Cardiac muscle cell (in vitro differentiated cells and primary cell): ENCODE results near the gene PDE1A. TPM values are rescaled to one million over a fixed set of nuclear protein-coding genes. Genes with fewer than 3 reads are reported as not detected.

Source experiments
- DNase-seq, 2 donors: peaks; one replicate each; pipeline versions ENCODE4 v3.0.0 to v3.0.0-alpha.2; 2010 to 2017; ENCODE audit warnings: low read depth in 1 of 2, low spot score in 1 of 2
- H3K27ac ChIP-seq: fragments of 200-600 bp; sonication (generic); 2 replicates; pipeline ENCODE4 v1.5.1; 2016
- H3K27me3 ChIP-seq: fragments of 200-600 bp; sonication (generic); 2 replicates; pipeline ENCODE4 v1.6.0; 2016; ENCODE audit warnings: control low read depth
- H3K36me3 ChIP-seq: fragments of 200-600 bp; sonication (generic); 2 replicates; pipeline ENCODE4 v1.5.1; 2016; ENCODE audit warnings: control low read depth
- H3K4me1 ChIP-seq: fragments of 200-600 bp; sonication (generic); 2 replicates; pipeline ENCODE4 v1.8.1; 2017; ENCODE audit warnings: low read depth, mild to moderate bottlenecking, mixed run types
- H3K4me3 ChIP-seq: fragments of 200-600 bp; sonication (generic); 2 replicates; pipeline ENCODE4 v1.5.1; 2016; ENCODE audit warnings: mild to moderate bottlenecking
- H3K9me3 ChIP-seq: fragments of 200-600 bp; sonication (generic); 2 replicates; pipeline ENCODE4 v1.5.1; 2017; ENCODE audit warnings: low read depth, mild to moderate bottlenecking, control low read depth
- CTCF ChIP-seq: IDR thresholded peaks from 2 replicates; pipeline ENCODE4 v1.5.1; 2012; ENCODE audit warnings: low read depth, mild to moderate bottlenecking, low read length
- polyA plus RNA-seq: library from polyadenylated mRNA; unstranded; fragments of >200 nt; fragmentation: Nextera tagmentation; extraction: Ambion mirVana; gene quantifications from 2 replicates; pipeline ENCODE4 v1.2.1, GENCODE V29; 2016
- total RNA-seq: library from RNA; depleted of rRNA; stranded (reverse); fragments of >200 nt; gene quantifications from 2 replicates; pipeline ENCODE4 v1.2.3, GENCODE V29; 2016

The PDE1A gene
- total RNA-seq (0.06 and 0.32 TPM in 2 replicates), polyA plus RNA-seq (0.60 TPM in 1 of 2 replicates, not detected in the other)

- H3K36me3 ChIP-seq, result no peaks in the 10 kb centered on the region
- H3K4me1 ChIP-seq, result peaks cover 11% of the 10 kb centered on the region
- H3K27ac ChIP-seq, result no peak within 1 kb of the TSS
- H3K4me3 ChIP-seq, result no peak within 1 kb of the TSS
- H3K27me3 ChIP-seq, result no peaks in the 10 kb centered on the region
- no peaks in the 10 kb centered on the region for H3K9me3 ChIP-seq
- TF ChIP-seq CTCF, result no peak
- peak in 1 of 2 donors; percentile 47 for DNase-seq
Observed at GRCh38 chr2:182426918-182427240, at the start of gene PDE1A. PDE1A (minus strand) TSS chr2:182427036.

DNA sequence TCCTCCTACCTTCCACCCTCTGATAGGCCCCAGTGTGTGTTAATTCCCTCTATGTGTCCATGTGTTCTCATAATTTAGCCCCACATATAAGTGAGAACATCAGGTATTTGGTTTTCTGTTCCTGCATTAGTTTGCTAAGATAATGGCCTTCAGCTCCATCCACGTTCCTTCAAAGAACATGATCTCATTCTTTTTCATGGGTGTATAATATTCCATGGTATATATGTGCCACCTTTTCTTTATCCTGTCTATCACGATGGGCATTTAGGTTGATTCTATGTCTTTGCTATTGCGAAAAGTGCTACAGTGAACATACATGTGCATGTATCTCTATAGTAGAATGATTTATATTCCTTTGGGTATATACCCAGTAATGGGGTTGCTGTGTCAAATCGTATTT, 46.8 kb upstream of the PDE1A start:
- no peak for TF ChIP-seq CTCF
- H3K4me1 ChIP-seq, result no peaks in the 10 kb centered on the region
- H3K27ac ChIP-seq, result no peak overlapping the region
- no peak for DNase-seq
- no peaks in the 10 kb centered on the region for H3K36me3 ChIP-seq
- H3K4me3 ChIP-seq, result no peak overlapping the region
- no peaks in the 10 kb centered on the region for H3K9me3 ChIP-seq
- no peaks in the 10 kb centered on the region for H3K27me3 ChIP-seq

DNA sequence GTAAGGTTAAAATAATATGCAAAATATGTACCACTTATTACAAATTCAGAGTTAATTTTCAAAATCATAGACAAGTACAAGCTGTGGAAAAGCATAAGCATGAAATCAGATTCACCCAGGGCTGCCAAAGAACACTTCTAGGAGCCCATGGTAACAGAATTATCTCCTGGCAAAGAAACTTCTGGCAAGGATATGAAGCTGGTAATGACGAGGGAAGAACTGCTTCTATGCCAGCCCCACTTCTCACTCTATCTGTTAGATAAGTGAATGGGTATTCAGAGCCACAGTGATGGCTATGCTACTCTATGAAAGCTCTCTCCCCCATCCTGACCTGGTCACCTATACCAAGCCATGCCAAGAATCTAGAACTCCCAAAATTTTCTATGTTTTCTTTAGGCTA, 36.9 kb upstream of the PDE1A start:
- Histone ChIP-seq H3K4me1 (no peaks in the 10 kb centered on the region), H3K9me3 (no peaks in the 10 kb centered on the region), H3K36me3 (no peaks in the 10 kb centered on the region), H3K27ac (no peak overlapping the region), H3K4me3 (no peak overlapping the region), H3K27me3 (no peaks in the 10 kb centered on the region)
- DNase-seq, result peak in 1 of 2 donors; percentile 54
- no peak for TF ChIP-seq CTCF

DNA sequence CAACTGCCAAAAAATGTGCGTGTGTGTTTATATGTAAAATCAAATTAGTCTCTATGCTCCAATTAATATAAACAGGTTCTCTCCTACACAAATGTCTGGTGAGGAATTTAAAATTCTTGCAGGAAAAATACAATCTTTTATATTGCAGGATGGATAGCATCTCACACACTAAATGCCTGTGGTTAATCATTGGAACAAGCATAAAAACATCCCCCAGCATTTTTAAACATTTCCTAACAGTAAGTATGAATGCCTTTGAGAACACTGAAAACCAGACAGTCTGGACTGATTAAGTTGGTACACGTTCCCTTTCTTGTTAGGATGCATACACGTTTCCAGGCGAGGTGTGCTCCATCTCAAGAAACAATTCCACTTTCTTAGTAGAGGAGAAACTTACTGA, 29.9 kb upstream of the PDE1A start:
- TF ChIP-seq CTCF, result no peak

DNA sequence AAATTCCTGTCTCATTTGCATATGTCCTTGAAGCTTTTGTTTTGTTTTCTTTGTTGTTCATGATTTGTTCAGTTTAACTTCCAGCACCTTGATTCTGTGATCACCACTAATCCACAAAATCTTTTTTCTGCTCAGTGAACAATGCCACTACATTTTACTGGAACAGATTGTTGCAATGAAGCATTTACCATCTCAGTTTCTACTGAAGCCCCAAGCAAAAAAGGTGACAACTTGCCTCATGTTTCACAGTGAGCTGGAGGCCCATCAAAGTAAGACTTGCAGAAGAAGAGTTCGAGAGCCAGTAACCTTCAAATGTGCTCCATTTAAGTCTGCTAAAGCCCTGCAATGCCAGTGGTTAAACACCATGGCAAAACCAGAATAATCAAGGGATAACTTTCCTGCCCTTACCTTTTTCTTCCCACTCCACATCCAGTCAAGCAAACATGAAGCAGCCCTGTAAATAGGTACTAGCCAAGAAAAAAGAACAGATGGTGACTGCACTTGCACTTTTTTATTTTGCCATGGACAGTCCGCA, 25.7 kb upstream of the PDE1A start:
- Histone ChIP-seq H3K27me3 (no peaks in the 10 kb centered on the region), H3K9me3 (no peaks in the 10 kb centered on the region), H3K4me1 (no peaks in the 10 kb centered on the region), H3K27ac (no peak overlapping the region), H3K4me3 (no peak overlapping the region), H3K36me3 (no peaks in the 10 kb centered on the region)
- TF ChIP-seq CTCF, result no peak
- DNase-seq, result no peak

More for the DNA sequence above, 29.9 kb upstream of the PDE1A start:
- no peak overlapping the region for H3K4me3 ChIP-seq
- no peaks in the 10 kb centered on the region for H3K36me3 ChIP-seq
- no peaks in the 10 kb centered on the region for H3K27me3 ChIP-seq
- no peaks in the 10 kb centered on the region for H3K9me3 ChIP-seq
- H3K4me1 ChIP-seq, result no peaks in the 10 kb centered on the region
- H3K27ac ChIP-seq, result no peak overlapping the region
- DNase-seq, result peak in 1 of 2 donors; percentile 84

- no peaks in the 10 kb centered on the region for H3K4me1 ChIP-seq
- no peak overlapping the region for H3K27ac ChIP-seq
- DNase-seq, result peak in 1 of 2 donors; percentile 32
- H3K9me3 ChIP-seq, result no peaks in the 10 kb centered on the region
- no peak for TF ChIP-seq CTCF
- no peaks in the 10 kb centered on the region for H3K36me3 ChIP-seq
- H3K4me3 ChIP-seq, result no peak overlapping the region
- no peaks in the 10 kb centered on the region for H3K27me3 ChIP-seq
Observed at GRCh38 chr2:182448371-182448770, 21.5 kb upstream of the PDE1A start.
